Neuron (in vitro differentiated cells): Measurements from ENCODE around the gene SGMS1.
"Not testable (repeated sequence)": the region's sequence is repeated elsewhere in the genome, so short reads cannot be mapped to it uniquely, and the experiment has no call there.

Source experiments
- H2AFZ ChIP-seq: one replicate; pipeline ENCODE4 v1.6.1; 2013; ENCODE audit warnings: low read depth, mild to moderate bottlenecking, inconsistent platforms, low read length, moderate library complexity
- H3K27me3 ChIP-seq: one replicate; pipeline ENCODE4 v1.6.1; 2013; ENCODE audit warnings: low read length; ENCODE audit not compliant: insufficient read depth
- H3K36me3 ChIP-seq: one replicate; pipeline ENCODE4 v1.6.1; 2013; ENCODE audit warnings: low read length; ENCODE audit not compliant: insufficient read depth
- H3K4me1 ChIP-seq: one replicate; pipeline ENCODE4 v1.6.1; 2013; ENCODE audit warnings: low read length; ENCODE audit not compliant: insufficient read depth
- H3K4me3 ChIP-seq: 2 replicates; pipeline ENCODE4 v1.5.1; 2013; ENCODE audit warnings: mild to moderate bottlenecking, low read length, moderate library complexity
- H3K9me3 ChIP-seq: one replicate; pipeline ENCODE4 v1.6.1; 2013; ENCODE audit warnings: low read length

SGMS1 gene

GRCh38 chr10:50373821-50374501 lies 249.8 kb downstream of the SGMS1 start:
- Histone ChIP-seq H2AFZ (no peak overlapping the region), H3K4me1 (peaks cover 3% of the 10 kb centered on the region), H3K36me3 (no peaks in the 10 kb centered on the region), H3K9me3 (no peaks in the 10 kb centered on the region), H3K27me3 (no peaks in the 10 kb centered on the region), H3K4me3 (no peak overlapping the region)

GRCh38 chr10:50369931-50370330 lies 253.8 kb downstream of the SGMS1 start:
- Histone ChIP-seq H2AFZ (no peak overlapping the region), H3K4me1 (no peaks in the 10 kb centered on the region), H3K27me3 (no peaks in the 10 kb centered on the region), H3K9me3 (no peaks in the 10 kb centered on the region), H3K4me3 (no peak overlapping the region), H3K36me3 (no peaks in the 10 kb centered on the region)

GRCh38 chr10:50367732-50368131 lies 256.0 kb downstream of the SGMS1 start:
- H3K4me1 ChIP-seq: no peaks in the 10 kb centered on the region
- no peak overlapping the region for H2AFZ ChIP-seq
- H3K9me3 ChIP-seq: no peaks in the 10 kb centered on the region
- H3K27me3 ChIP-seq: no peaks in the 10 kb centered on the region
- no peaks in the 10 kb centered on the region for H3K36me3 ChIP-seq
- H3K4me3 ChIP-seq: no peak overlapping the region

GRCh38 chr10:50366421-50366820 lies 257.3 kb downstream of the SGMS1 start:
- H3K36me3 ChIP-seq, H2AFZ ChIP-seq, H3K27me3 ChIP-seq, H3K4me1 ChIP-seq, H3K4me3 ChIP-seq, H3K9me3 ChIP-seq: not testable (repeated sequence)

GRCh38 chr10:50364730-50365129 lies 259.0 kb downstream of the SGMS1 start:
- not testable (repeated sequence) for H3K36me3 ChIP-seq, H3K9me3 ChIP-seq, H3K4me1 ChIP-seq, H3K27me3 ChIP-seq, H3K4me3 ChIP-seq, H2AFZ ChIP-seq

GRCh38 chr10:50362547-50363125 lies 261.1 kb downstream of the SGMS1 start:
- Histone ChIP-seq H3K27me3 (no peaks in the 10 kb centered on the region), H3K4me3 (no peak overlapping the region), H3K36me3 (no peaks in the 10 kb centered on the region), H3K4me1 (no peaks in the 10 kb centered on the region), H3K9me3 (no peaks in the 10 kb centered on the region), H2AFZ (no peak overlapping the region)

GRCh38 chr10:50361946-50362345 lies 261.8 kb downstream of the SGMS1 start:
- no peak overlapping the region for H2AFZ ChIP-seq
- H3K9me3 ChIP-seq: no peaks in the 10 kb centered on the region
- H3K4me3 ChIP-seq: no peak overlapping the region
- H3K27me3 ChIP-seq: no peaks in the 10 kb centered on the region
- H3K4me1 ChIP-seq: no peaks in the 10 kb centered on the region
- no peaks in the 10 kb centered on the region for H3K36me3 ChIP-seq

GRCh38 chr10:50360077-50360850 lies 263.5 kb downstream of the SGMS1 start:
- Histone ChIP-seq H3K9me3 (no peaks in the 10 kb centered on the region), H2AFZ (no peak overlapping the region), H3K4me1 (no peaks in the 10 kb centered on the region), H3K4me3 (no peak overlapping the region), H3K36me3 (no peaks in the 10 kb centered on the region), H3K27me3 (no peaks in the 10 kb centered on the region)

GRCh38 chr10:50358925-50359687 lies 264.6 kb downstream of the SGMS1 start:
- Histone ChIP-seq H3K36me3 (no peaks in the 10 kb centered on the region), H2AFZ (no peak overlapping the region), H3K4me1 (no peaks in the 10 kb centered on the region), H3K27me3 (no peaks in the 10 kb centered on the region), H3K4me3 (no peak overlapping the region), H3K9me3 (no peaks in the 10 kb centered on the region)

GRCh38 chr10:50358411-50358810 lies 265.3 kb downstream of the SGMS1 start:
- no peak overlapping the region for H2AFZ ChIP-seq
- no peaks in the 10 kb centered on the region for H3K9me3 ChIP-seq
- no peak overlapping the region for H3K4me3 ChIP-seq
- H3K4me1 ChIP-seq: no peaks in the 10 kb centered on the region
- H3K36me3 ChIP-seq: no peaks in the 10 kb centered on the region
- H3K27me3 ChIP-seq: no peaks in the 10 kb centered on the region

- H3K4me1 ChIP-seq, H3K27me3 ChIP-seq, H3K4me3 ChIP-seq, H3K36me3 ChIP-seq, H3K9me3 ChIP-seq, H2AFZ ChIP-seq: not testable (repeated sequence)
Measured at GRCh38 chr10:50356481-50356832, 267.3 kb downstream of the SGMS1 start.

GRCh38 chr10:50355693-50356480 lies 267.9 kb downstream of the SGMS1 start:
- H3K9me3 ChIP-seq, H3K36me3 ChIP-seq, H3K4me3 ChIP-seq, H3K27me3 ChIP-seq, H2AFZ ChIP-seq, H3K4me1 ChIP-seq: not testable (repeated sequence)
